ENCODE results near the gene DLEC1.

The DLEC1 gene

GRCh38 chr3:38117748-38118420 is 78.9 kb downstream of the DLEC1 start:
- TF ChIP-seq SIN3A (IDR thresholded peaks at IDR 0.05; ENCODE audit: borderline replicate concordance, insufficient read depth, low read length) (no peak; the same call in 1 of the 2 replicates), POLR2AphosphoS5 (IDR thresholded peaks at IDR 0.05; ENCODE audit: low read depth, low read length) (no peak), REST (IDR thresholded peaks at IDR 0.05; ENCODE audit: insufficient read depth in 1 of 2, low read depth in 2 of 2, low read length in 2 of 2) (no peak), TAF1 (IDR thresholded peaks at IDR 0.05; ENCODE audit: borderline replicate concordance, insufficient read depth, low read length) (no peak), FOXP2 (optimal IDR thresholded peaks at IDR 0.05; ENCODE audit: borderline replicate concordance, extremely low read depth, extremely low read length, insufficient read depth) (peak; percentile 18)

GRCh38 chr3:38118421-38119247 is 79.6 kb downstream of the DLEC1 start:
- TF ChIP-seq REST (IDR thresholded peaks at IDR 0.05; ENCODE audit: insufficient read depth in 1 of 2, low read depth in 2 of 2, low read length in 2 of 2) = no peak
- no peak for TF ChIP-seq TAF1 (IDR thresholded peaks at IDR 0.05; ENCODE audit: borderline replicate concordance, insufficient read depth, low read length)
- no peak for TF ChIP-seq POLR2AphosphoS5 (IDR thresholded peaks at IDR 0.05; ENCODE audit: low read depth, low read length)
- TF ChIP-seq FOXP2 (optimal IDR thresholded peaks at IDR 0.05; ENCODE audit: borderline replicate concordance, extremely low read depth, extremely low read length, insufficient read depth) = no peak
- TF ChIP-seq SIN3A (IDR thresholded peaks at IDR 0.05; ENCODE audit: borderline replicate concordance, insufficient read depth, low read length) = no peak

- TF ChIP-seq FOXP2 (optimal IDR thresholded peaks at IDR 0.05; ENCODE audit: borderline replicate concordance, extremely low read depth, extremely low read length, insufficient read depth) = no peak
Measured at GRCh38 chr3:38119248-38119544, 80.2 kb downstream of the DLEC1 start.

- TF ChIP-seq FOXP2 (optimal IDR thresholded peaks at IDR 0.05; ENCODE audit: borderline replicate concordance, extremely low read depth, extremely low read length, insufficient read depth) = no peak
- no peak for TF ChIP-seq REST (IDR thresholded peaks at IDR 0.05; ENCODE audit: insufficient read depth in 1 of 2, low read depth in 2 of 2, low read length in 2 of 2)
- TF ChIP-seq POLR2AphosphoS5 (IDR thresholded peaks at IDR 0.05; ENCODE audit: low read depth, low read length) = no peak
- no peak for TF ChIP-seq TAF1 (IDR thresholded peaks at IDR 0.05; ENCODE audit: borderline replicate concordance, insufficient read depth, low read length)
- no peak for TF ChIP-seq SIN3A (IDR thresholded peaks at IDR 0.05; ENCODE audit: borderline replicate concordance, insufficient read depth, low read length)
Measured at GRCh38 chr3:38119821-38120692, 81.0 kb downstream of the DLEC1 start.

GRCh38 chr3:38120693-38121450 is 81.9 kb downstream of the DLEC1 start:
- TF ChIP-seq REST (IDR thresholded peaks at IDR 0.05; ENCODE audit: insufficient read depth in 1 of 2, low read depth in 2 of 2, low read length in 2 of 2) (no peak), POLR2AphosphoS5 (IDR thresholded peaks at IDR 0.05; ENCODE audit: low read depth, low read length) (no peak), FOXP2 (optimal IDR thresholded peaks at IDR 0.05; ENCODE audit: borderline replicate concordance, extremely low read depth, extremely low read length, insufficient read depth) (no peak), TAF1 (IDR thresholded peaks at IDR 0.05; ENCODE audit: borderline replicate concordance, insufficient read depth, low read length) (no peak), SIN3A (IDR thresholded peaks at IDR 0.05; ENCODE audit: borderline replicate concordance, insufficient read depth, low read length) (no peak)

Measured in PFSK-1 (cell line).